HG03097 (cell line): Measurements from ENCODE around the gene UGT1A5.

Source experiments
- ATAC-seq: cut with Tn5 transposase; IDR thresholded peaks from one replicate; pipeline ENCODE4 v1.9.1; 2021; ENCODE audit not compliant: unreplicated experiment, low FRiP score

UGT1A5 gene

GRCh38 chr2:233803994-233804393 is 91.3 kb downstream of the UGT1A5 start:
- ATAC-seq, result no peak

- ATAC-seq, result no peak
Measured at GRCh38 chr2:233807215-233807865, 94.6 kb downstream of the UGT1A5 start.

DNA sequence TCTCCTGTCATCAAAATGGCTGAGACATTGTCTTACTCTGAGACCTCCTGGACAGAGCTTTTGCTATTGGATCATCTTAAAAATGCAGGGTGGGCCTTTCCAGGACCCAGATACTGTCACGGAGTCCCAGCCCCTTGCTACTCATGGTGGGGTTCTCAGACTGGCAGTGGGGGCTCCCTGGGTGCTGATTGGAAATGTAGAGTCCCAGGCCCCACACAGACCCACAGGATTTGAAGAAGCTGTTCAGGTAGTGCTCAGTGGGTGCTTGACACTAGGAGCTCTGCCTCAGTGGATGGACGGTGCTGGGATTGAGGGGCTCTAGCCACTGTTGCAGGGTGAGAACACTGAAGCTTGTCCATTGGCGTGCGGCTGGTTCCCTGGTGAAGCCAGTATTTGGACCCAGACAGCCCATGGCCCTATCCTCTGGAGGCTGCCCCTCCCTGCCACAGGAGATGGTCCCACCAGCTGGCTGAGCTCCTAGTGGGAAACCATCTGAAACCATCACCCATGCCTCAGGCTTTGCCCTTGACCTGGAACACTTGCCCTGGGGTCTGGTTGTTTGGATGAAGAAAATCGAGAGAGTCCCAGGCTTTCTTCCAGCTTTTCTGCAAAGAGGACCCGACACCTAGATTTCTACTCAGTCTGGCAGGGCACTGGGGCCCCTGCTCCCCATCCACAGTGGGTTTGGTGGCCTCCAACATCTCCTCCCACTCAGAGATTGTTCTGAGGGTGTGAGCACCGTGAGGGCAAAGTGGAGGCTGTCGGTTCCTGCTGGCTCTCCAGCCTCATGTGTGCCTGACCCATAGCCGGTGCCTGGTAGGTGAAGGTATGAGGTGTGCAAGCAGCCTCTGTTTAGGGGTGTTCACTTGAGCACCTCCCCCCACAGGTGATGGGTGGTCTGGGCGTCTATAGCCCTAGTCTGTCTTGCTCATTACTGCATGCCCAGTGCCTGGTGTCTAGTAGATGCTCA is 95.5 kb downstream of the UGT1A5 start:
- no peak for ATAC-seq

GRCh38 chr2:233810385-233810784 is 97.7 kb downstream of the UGT1A5 start:
- no peak for ATAC-seq

GRCh38 chr2:233811087-233811486 is 98.4 kb downstream of the UGT1A5 start:
- ATAC-seq, result no peak

DNA sequence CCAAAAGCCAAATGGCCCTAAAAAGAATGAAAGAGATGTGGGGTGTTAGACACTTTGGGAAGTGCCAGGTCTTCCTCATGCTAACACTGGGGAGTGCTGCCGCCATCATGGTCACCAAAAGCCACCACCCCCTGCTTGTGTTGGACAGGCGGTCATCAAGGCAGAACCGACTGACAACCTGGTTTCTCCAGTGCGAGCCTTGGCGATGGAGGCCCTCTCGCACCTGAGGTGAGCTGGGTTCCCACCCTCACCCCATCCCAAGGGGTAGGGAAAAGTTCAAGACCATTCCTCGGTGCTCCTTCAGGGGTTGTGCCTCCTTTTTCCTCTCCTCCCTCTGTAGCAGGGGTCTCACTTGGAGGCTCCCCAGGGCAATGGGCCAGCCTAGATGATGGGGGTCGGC is 99.0 kb downstream of the UGT1A5 start:
- no peak for ATAC-seq

- no peak for ATAC-seq
Measured at GRCh38 chr2:233813236-233814055, 100.7 kb downstream of the UGT1A5 start.

- ATAC-seq, result no peak
Measured at GRCh38 chr2:233814056-233814835, 101.5 kb downstream of the UGT1A5 start.

GRCh38 chr2:233815861-233816260 is 103.2 kb downstream of the UGT1A5 start:
- no peak for ATAC-seq

- ATAC-seq, result no peak
Measured at GRCh38 chr2:233816334-233816733, 103.6 kb downstream of the UGT1A5 start.

DNA sequence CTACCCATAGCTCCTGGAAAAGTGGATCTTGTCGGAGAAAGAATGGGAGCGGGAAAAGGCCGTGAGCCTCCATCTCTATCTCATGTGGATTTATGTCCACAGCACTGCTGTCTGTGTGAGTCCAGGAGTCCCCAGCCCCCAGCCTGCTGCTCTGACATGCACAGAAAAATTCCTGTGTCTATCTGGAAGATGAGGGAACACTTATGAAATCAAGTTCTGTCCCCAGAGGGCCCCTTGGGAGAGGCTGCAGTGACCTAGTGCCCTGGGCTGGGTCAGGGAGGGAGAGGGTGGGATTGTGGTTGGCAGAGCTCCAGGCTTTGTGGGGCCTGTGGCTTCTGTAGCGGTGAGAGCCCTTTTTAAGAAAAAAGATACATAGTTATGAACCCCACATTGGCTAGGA is 104.1 kb downstream of the UGT1A5 start:
- ATAC-seq, result no peak

DNA sequence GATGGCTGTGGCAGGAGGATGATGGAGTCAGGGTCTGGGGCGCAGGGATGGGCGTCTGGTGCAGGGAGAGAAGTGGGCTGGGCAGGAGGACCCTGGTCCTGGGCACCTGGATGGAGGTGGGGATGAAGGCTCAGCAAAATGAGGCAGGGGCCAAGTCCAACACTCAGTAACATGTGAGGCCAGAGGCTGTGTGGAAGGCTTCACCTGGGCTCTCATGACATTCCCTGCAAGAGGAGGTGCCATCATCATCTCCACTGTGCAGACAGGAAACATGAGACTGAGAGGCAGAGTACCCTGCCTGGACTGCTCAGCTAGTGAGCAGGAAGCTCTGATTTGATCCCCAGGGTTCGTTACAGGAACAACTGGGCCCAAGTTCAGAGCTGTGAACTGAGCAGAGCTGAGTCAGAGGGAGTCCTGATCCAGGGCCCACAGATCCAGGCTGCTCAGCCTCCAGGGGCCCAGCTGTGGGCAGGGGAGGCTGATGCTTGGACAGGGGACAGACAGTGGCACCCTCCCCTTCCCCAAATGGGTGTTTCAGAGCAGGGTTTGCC is 104.7 kb downstream of the UGT1A5 start:
- no peak for ATAC-seq

DNA sequence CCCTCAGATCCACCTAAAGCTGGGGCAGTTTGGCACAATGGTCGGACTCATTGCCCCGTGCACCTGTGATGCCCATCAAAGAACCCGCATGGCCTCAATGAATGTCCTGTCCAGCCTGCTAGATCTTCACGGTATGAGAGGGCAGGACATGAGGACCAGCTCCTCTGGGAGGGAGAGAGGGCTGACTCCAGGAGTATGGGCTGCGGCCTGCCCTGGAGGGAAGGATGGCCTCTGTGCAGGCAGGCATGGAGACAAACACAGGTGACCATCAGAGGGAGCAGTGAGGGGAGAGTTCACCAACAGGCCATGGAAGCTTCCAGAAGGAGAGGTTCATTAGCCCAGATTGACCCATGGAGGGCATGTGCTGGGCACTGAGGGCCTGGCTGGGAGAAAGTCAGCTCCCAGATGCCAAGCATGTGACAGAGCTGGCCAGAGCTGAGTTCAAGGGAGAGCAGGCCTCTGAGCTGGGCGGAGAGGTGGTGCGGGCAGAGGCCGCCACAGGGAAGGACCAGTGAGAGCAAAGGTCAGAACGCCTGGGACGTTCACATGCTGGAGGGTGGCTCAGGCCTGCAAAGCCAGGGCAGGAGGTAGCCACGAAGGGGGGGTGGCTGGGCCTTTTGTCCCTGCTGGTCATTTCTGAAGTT is 105.4 kb downstream of the UGT1A5 start:
- ATAC-seq, result no peak

GRCh38 chr2:233818639-233819621 is 106.2 kb downstream of the UGT1A5 start:
- no peak for ATAC-seq

DNA sequence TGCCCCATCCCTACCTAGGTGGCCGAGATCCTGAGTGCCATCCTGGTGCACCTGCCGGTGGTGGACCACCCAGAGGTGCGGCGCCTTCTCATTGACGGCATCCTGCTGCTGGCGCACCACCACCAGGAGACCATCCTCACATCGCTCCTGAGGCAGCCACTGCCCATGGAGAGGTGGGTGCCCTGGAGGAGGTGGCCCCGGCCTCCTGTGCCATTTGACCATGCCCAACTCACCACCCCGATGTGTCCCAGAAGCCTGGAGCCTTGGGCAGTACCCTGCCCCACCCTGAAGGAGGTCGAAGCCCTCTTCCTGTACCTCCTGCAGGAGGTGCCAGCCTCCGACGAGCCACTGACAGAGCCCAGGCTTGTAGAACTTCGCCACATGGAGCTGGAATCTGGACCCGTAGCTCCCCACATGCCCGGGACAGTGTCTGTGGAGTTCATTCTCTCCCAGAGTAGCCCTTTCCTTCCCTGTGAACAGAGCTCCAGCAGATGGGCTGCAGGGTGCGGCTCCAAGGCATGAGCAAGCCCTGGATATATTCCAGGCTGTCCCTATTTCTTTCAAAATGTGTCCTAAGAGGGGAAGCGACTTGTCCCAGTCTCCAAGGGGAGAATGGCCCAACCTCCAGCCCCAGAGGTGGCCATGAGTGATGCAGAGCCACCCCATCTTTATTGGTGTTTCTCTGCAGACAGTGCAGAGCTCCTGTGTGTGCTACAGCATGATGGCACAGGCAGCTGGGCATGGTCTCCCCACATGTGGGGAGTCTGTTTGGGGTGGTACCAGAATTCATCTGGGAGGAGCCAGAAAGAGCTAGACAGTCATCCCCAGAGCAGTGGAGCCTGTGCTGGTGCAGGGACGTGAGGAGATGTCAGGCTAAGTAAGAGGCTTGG is 107.4 kb downstream of the UGT1A5 start:
- ATAC-seq, result no peak

DNA sequence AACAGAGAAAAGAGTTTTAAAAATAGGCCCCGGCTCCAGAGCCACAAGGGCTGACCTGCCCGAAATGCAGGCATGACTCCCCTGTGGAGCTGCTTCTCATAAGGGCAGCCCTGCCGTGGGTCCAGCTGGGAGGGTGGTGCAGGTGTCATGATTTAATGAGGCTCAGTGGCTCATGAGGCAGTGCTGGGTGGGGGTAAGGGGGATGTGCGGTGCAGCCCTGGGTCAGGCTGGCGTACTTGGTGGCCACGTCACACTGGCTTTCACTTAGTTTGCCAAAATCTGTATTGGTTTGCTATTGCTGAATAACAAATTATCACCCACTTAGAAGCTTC is 108.0 kb downstream of the UGT1A5 start:
- no peak for ATAC-seq

DNA sequence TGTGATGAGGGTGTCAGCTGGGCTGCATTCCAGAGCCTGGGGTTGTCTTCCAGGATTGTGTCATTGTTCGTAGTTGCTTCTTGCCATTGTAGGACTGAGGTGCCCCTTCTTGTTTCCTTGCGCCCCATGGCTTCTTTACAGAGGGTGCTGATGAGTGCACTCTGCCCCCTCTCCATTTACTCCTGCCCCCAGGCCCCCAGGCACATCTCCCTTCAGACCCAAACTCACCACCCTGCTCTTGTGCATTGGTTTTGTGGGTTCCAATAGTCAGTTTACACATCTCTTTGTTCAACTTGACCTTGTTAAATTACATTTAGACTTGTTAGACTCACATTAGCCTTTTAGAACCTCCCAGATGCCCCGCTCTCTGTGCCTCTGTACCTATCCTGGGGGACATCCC is 108.5 kb downstream of the UGT1A5 start:
- no peak for ATAC-seq

DNA sequence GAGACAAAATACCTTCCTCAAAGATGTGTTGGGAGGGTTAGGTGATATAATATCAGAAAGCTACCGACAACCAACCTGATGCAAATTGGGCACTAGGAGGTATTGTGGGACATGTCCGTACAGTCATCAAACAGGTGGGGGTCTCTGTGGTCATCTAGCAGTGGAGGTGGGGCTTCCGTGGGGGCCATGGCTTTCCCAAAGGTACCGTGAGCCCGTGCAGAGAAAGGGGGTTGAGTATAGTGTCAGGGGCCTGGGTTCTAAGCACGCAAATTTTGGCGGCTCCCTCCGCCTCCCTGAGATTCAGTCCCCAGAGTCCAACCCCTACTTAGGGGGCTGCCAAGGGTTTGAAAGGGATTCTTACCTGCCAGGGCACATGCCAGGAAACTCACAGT is 109.0 kb downstream of the UGT1A5 start:
- no peak for ATAC-seq
